Right atrium auricular region (tissue), 2 donors: ENCODE measurements around the gene SH3BP4. TPM values are rescaled to one million over a fixed set of nuclear protein-coding genes. Genes with fewer than 3 reads are reported as not detected.

Experiments used
- DNase-seq: peaks from one replicate; pipeline ENCODE4 v3.0.0-alpha.2; 2019; ENCODE audit warnings: low spot score
- H3K27ac ChIP-seq, 2 donors: fragments of 200-600 bp; sonication (generic); 1 replicate in 1 of 2; 2 replicates in 1 of 2; pipeline ENCODE4 v1.5.1; 2016 to 2019
- H3K27me3 ChIP-seq, 2 donors: fragments of 200-600 bp; sonication (generic); one replicate each; pipeline versions ENCODE4 v1.5.1 to v1.6.0; 2017 to 2019
- H3K36me3 ChIP-seq: fragments of 200-600 bp; sonication (generic); one replicate; pipeline ENCODE4 v1.5.1; 2016
- H3K4me1 ChIP-seq, 2 donors: fragments of 200-600 bp; sonication (generic); one replicate each; pipeline versions ENCODE4 v1.5.1 to v1.6.0; 2017 to 2019
- H3K4me3 ChIP-seq, 2 donors: fragments of 200-600 bp; sonication (generic); 1 replicate in 1 of 2; 2 replicates in 1 of 2; pipeline ENCODE4 v1.5.1; 2017 to 2019; ENCODE audit warnings: mild to moderate bottlenecking in 1 of 2, moderate library complexity in 1 of 2
- H3K9me3 ChIP-seq, 2 donors: fragments of 200-600 bp; sonication (generic); one replicate each; pipeline ENCODE4 v1.5.1; 2019
- CTCF ChIP-seq, 2 donors: fragments of 200-600 bp; sonication (generic); IDR thresholded peaks; one replicate each; pipeline ENCODE4 v1.5.1; 2019; ENCODE audit warnings: antibody characterized with exemption in 2 of 2
- total RNA-seq, 2 donors: library from RNA; depleted of rRNA; stranded (reverse); fragments of >200 nt; gene quantifications; one replicate each; pipeline ENCODE4 v1.1.0, GENCODE V29; 2016

The SH3BP4 gene
- total RNA-seq, 2 donors from 2014 or later: 27.2 to 34.5 TPM

GRCh38 chr2:234954551-234954992, 2.8 kb downstream of the SH3BP4 start:
- TF ChIP-seq CTCF (IDR thresholded peaks at IDR 0.05): no peak
- Histone ChIP-seq H3K9me3 (no peaks in the 10 kb centered on the region), H3K36me3 (no peaks in the 10 kb centered on the region), H3K4me1 (peaks cover 0 to 49% of the 10 kb centered on the region in 2 donors), H3K27me3 (no peaks in the 10 kb centered on the region), H3K27ac (peak overlapping the region; percentile 84 to 87), H3K4me3 (peak overlapping the region in 1 of 2 donors; percentile 89)
- no peak for DNase-seq

GRCh38 chr2:234955091-234955591, 3.3 kb downstream of the SH3BP4 start:
- Histone ChIP-seq H3K9me3 (no peaks in the 10 kb centered on the region), H3K4me1 (peaks cover 0 to 54% of the 10 kb centered on the region in 2 donors), H3K4me3 (no peak overlapping the region), H3K27me3 (no peaks in the 10 kb centered on the region), H3K27ac (peak overlapping the region; percentile 84 to 87), H3K36me3 (no peaks in the 10 kb centered on the region)
- TF ChIP-seq CTCF (IDR thresholded peaks at IDR 0.05): no peak
- DNase-seq: no peak

GRCh38 chr2:234955971-234956509, 4.2 kb downstream of the SH3BP4 start:
- Histone ChIP-seq H3K27ac (peak overlapping the region in 1 of 2 donors; percentile 87), H3K27me3 (no peaks in the 10 kb centered on the region), H3K4me1 (peaks cover 0 to 59% of the 10 kb centered on the region in 2 donors), H3K9me3 (no peaks in the 10 kb centered on the region), H3K36me3 (no peaks in the 10 kb centered on the region), H3K4me3 (no peak overlapping the region)
- TF ChIP-seq CTCF (IDR thresholded peaks at IDR 0.05): no peak
- DNase-seq: no peak

GRCh38 chr2:234957834-234958135, 6.0 kb downstream of the SH3BP4 start:
- no peaks in the 10 kb centered on the region for H3K27me3 ChIP-seq
- H3K4me1 ChIP-seq: peaks cover 0 to 65% of the 10 kb centered on the region in 2 donors
- H3K27ac ChIP-seq: peak overlapping the region in 1 of 2 donors; percentile 2
- no peak for DNase-seq
- no peaks in the 10 kb centered on the region for H3K36me3 ChIP-seq
- H3K9me3 ChIP-seq: no peaks in the 10 kb centered on the region
- H3K4me3 ChIP-seq: no peak overlapping the region
- TF ChIP-seq CTCF (IDR thresholded peaks at IDR 0.05): no peak

- Histone ChIP-seq H3K9me3 (no peaks in the 10 kb centered on the region), H3K4me3 (no peak overlapping the region), H3K36me3 (no peaks in the 10 kb centered on the region), H3K27me3 (no peaks in the 10 kb centered on the region), H3K4me1 (peaks cover 0 to 62% of the 10 kb centered on the region in 2 donors), H3K27ac (no peak overlapping the region)
- no peak for TF ChIP-seq CTCF (IDR thresholded peaks at IDR 0.05)
- DNase-seq: no peak
Observed at GRCh38 chr2:234958311-234958710, 6.5 kb downstream of the SH3BP4 start.
